ENCODE results near the gene INPP5A. TPM values are rescaled to one million over a fixed set of nuclear protein-coding genes. Genes with fewer than 3 reads are reported as not detected.

The INPP5A gene
- polyA plus RNA-seq, 2 donors: 9.2 to 12.7 TPM

GRCh38 chr10:132746386-132746785, 208.8 kb downstream of the INPP5A start:
- H3K9me3 ChIP-seq (ENCODE audit: control insufficient read depth in 2 of 2, insufficient read depth in 1 of 2, low read depth in 1 of 2, low read length in 1 of 2): no peaks in the 10 kb centered on the region
- H3K27me3 ChIP-seq (ENCODE audit: control insufficient read depth in 1 of 2, insufficient read depth in 2 of 2, low read length in 2 of 2): no peaks in the 10 kb centered on the region
- 84 to 87% methylated on average over 14 of the region's 14 CpGs for WGBS, 2 donors
- no peak overlapping the region for H3K4me3 ChIP-seq (ENCODE audit: low read depth in 1 of 2, low read length in 2 of 2)
- no peak overlapping the region for H3K27ac ChIP-seq (ENCODE audit: low read depth in 2 of 2, low read length in 1 of 2)
- H3K36me3 ChIP-seq (ENCODE audit: control insufficient read depth in 2 of 2, insufficient read depth in 2 of 2, low read length in 1 of 2): peaks cover 0 to 19% of the 10 kb centered on the region in 2 donors
- peaks cover 2 to 7% of the 10 kb centered on the region in 2 donors for H3K4me1 ChIP-seq (ENCODE audit: control insufficient read depth in 2 of 2, insufficient read depth in 2 of 2, low read length in 1 of 2)

- Histone ChIP-seq H3K27ac (ENCODE audit: low read depth in 2 of 2, low read length in 1 of 2) (no peak overlapping the region), H3K9me3 (ENCODE audit: control insufficient read depth in 2 of 2, insufficient read depth in 1 of 2, low read depth in 1 of 2, low read length in 1 of 2) (no peaks in the 10 kb centered on the region)
- 76 to 83% methylated on average over 29 of the region's 29 CpGs for WGBS, 2 donors
Observed at GRCh38 chr10:132746801-132747625, 209.4 kb downstream of the INPP5A start.

GRCh38 chr10:132748135-132748534, 210.5 kb downstream of the INPP5A start:
- Histone ChIP-seq H3K9me3 (ENCODE audit: control insufficient read depth in 2 of 2, insufficient read depth in 1 of 2, low read depth in 1 of 2, low read length in 1 of 2) (no peaks in the 10 kb centered on the region), H3K27ac (ENCODE audit: low read depth in 2 of 2, low read length in 1 of 2) (no peak overlapping the region), H3K36me3 (ENCODE audit: control insufficient read depth in 2 of 2, insufficient read depth in 2 of 2, low read length in 1 of 2) (peaks cover 0 to 19% of the 10 kb centered on the region in 2 donors), H3K4me1 (ENCODE audit: control insufficient read depth in 2 of 2, insufficient read depth in 2 of 2, low read length in 1 of 2) (peaks cover 2 to 4% of the 10 kb centered on the region in 2 donors), H3K4me3 (ENCODE audit: low read depth in 1 of 2, low read length in 2 of 2) (no peak overlapping the region), H3K27me3 (ENCODE audit: control insufficient read depth in 1 of 2, insufficient read depth in 2 of 2, low read length in 2 of 2) (no peaks in the 10 kb centered on the region)
- 88% methylated on average over 15 of the region's 15 CpGs for WGBS, 2 donors

More at GRCh38 chr10:132746801-132747625, 209.4 kb downstream of the INPP5A start:
- Histone ChIP-seq H3K36me3 (ENCODE audit: control insufficient read depth in 2 of 2, insufficient read depth in 2 of 2, low read length in 1 of 2) (peaks cover 0 to 19% of the 10 kb centered on the region in 2 donors), H3K4me1 (ENCODE audit: control insufficient read depth in 2 of 2, insufficient read depth in 2 of 2, low read length in 1 of 2) (peaks cover 2 to 7% of the 10 kb centered on the region in 2 donors), H3K4me3 (ENCODE audit: low read depth in 1 of 2, low read length in 2 of 2) (no peak overlapping the region), H3K27me3 (ENCODE audit: control insufficient read depth in 1 of 2, insufficient read depth in 2 of 2, low read length in 2 of 2) (no peaks in the 10 kb centered on the region)

- Histone ChIP-seq H3K9me3 (ENCODE audit: control insufficient read depth in 2 of 2, insufficient read depth in 1 of 2, low read depth in 1 of 2, low read length in 1 of 2) (no peaks in the 10 kb centered on the region), H3K4me3 (ENCODE audit: low read depth in 1 of 2, low read length in 2 of 2) (no peak overlapping the region), H3K27ac (ENCODE audit: low read depth in 2 of 2, low read length in 1 of 2) (no peak overlapping the region), H3K36me3 (ENCODE audit: control insufficient read depth in 2 of 2, insufficient read depth in 2 of 2, low read length in 1 of 2) (peaks cover 0 to 20% of the 10 kb centered on the region in 2 donors), H3K4me1 (ENCODE audit: control insufficient read depth in 2 of 2, insufficient read depth in 2 of 2, low read length in 1 of 2) (peaks cover 2 to 4% of the 10 kb centered on the region in 2 donors), H3K27me3 (ENCODE audit: control insufficient read depth in 1 of 2, insufficient read depth in 2 of 2, low read length in 2 of 2) (no peaks in the 10 kb centered on the region)
- 88 to 90% methylated on average over 36 of the region's 36 CpGs for WGBS, 2 donors
Observed at GRCh38 chr10:132748545-132749370, 211.2 kb downstream of the INPP5A start.

DNA sequence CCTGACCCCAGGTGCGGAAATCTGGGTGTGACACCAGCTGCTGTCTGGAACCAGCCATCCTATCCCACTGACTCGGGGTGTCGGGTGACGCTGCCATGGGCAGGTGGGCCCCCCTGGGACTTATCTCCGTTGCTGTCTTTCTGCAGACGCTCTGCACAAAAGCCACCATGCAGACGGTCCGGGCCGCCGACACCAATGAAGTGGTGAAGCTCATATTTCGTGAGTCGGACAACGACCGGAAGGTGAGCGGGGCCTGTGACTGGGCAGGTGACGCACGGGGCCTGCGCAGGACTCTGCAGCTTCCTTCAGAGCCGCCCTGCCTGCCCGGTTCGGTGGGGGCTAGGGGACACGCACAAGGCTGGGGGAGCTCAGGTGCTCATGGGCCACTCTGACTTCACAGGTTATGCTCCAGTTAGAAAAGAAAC, 211.8 kb downstream of the INPP5A start:
- H3K27ac ChIP-seq (ENCODE audit: low read depth in 2 of 2, low read length in 1 of 2): no peak overlapping the region
- H3K4me1 ChIP-seq (ENCODE audit: control insufficient read depth in 2 of 2, insufficient read depth in 2 of 2, low read length in 1 of 2): peaks cover 2 to 4% of the 10 kb centered on the region in 2 donors
- WGBS, 2 donors: 92% methylated on average over 22 of the region's 22 CpGs
- no peaks in the 10 kb centered on the region for H3K27me3 ChIP-seq (ENCODE audit: control insufficient read depth in 1 of 2, insufficient read depth in 2 of 2, low read length in 2 of 2)
- no peaks in the 10 kb centered on the region for H3K9me3 ChIP-seq (ENCODE audit: control insufficient read depth in 2 of 2, insufficient read depth in 1 of 2, low read depth in 1 of 2, low read length in 1 of 2)
- peaks cover 0 to 25% of the 10 kb centered on the region in 2 donors for H3K36me3 ChIP-seq (ENCODE audit: control insufficient read depth in 2 of 2, insufficient read depth in 2 of 2, low read length in 1 of 2)
- no peak overlapping the region for H3K4me3 ChIP-seq (ENCODE audit: low read depth in 1 of 2, low read length in 2 of 2)

- no peak overlapping the region for H3K27ac ChIP-seq (ENCODE audit: low read depth in 2 of 2, low read length in 1 of 2)
- 92 to 94% methylated on average over 13 to 14 of the region's 14 CpGs for WGBS, 2 donors
- peaks cover 0 to 2% of the 10 kb centered on the region in 2 donors for H3K4me1 ChIP-seq (ENCODE audit: control insufficient read depth in 2 of 2, insufficient read depth in 2 of 2, low read length in 1 of 2)
- peaks cover 0 to 34% of the 10 kb centered on the region in 2 donors for H3K36me3 ChIP-seq (ENCODE audit: control insufficient read depth in 2 of 2, insufficient read depth in 2 of 2, low read length in 1 of 2)
- no peak overlapping the region for H3K4me3 ChIP-seq (ENCODE audit: low read depth in 1 of 2, low read length in 2 of 2)
- H3K27me3 ChIP-seq (ENCODE audit: control insufficient read depth in 1 of 2, insufficient read depth in 2 of 2, low read length in 2 of 2): no peaks in the 10 kb centered on the region
- peaks cover 0 to 5% of the 10 kb centered on the region in 2 donors for H3K9me3 ChIP-seq (ENCODE audit: control insufficient read depth in 2 of 2, insufficient read depth in 1 of 2, low read depth in 1 of 2, low read length in 1 of 2)
Observed at GRCh38 chr10:132750936-132751335, 213.3 kb downstream of the INPP5A start.

DNA sequence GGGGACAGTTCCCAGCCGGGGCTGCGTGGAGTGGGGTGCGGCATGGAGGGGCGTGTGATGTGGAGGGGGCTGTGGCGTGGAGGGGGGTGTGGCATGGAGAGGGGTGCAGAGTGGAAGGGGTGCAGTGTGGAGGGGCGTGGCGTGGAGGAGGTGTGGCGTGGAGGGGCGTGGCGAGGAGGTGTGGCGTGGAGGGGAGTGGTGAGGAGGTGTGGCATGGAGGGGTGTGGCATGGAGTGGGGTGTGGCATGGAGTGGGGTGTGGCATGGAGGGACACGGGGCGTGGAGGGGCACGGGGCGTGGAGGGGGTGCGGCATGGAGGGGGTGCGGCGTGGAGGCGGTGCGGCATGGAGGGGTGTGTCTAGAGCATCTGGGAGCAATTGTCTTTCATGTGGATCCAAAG, 214.8 kb downstream of the INPP5A start:
- 94% methylated on average over 19 to 20 of the region's 20 CpGs for WGBS, 2 donors
- no peak overlapping the region for H3K27ac ChIP-seq (ENCODE audit: low read depth in 2 of 2, low read length in 1 of 2)
- no peak overlapping the region for H3K4me3 ChIP-seq (ENCODE audit: low read depth in 1 of 2, low read length in 2 of 2)
- H3K9me3 ChIP-seq (ENCODE audit: control insufficient read depth in 2 of 2, insufficient read depth in 1 of 2, low read depth in 1 of 2, low read length in 1 of 2): peaks cover 0 to 10% of the 10 kb centered on the region in 2 donors
- H3K36me3 ChIP-seq (ENCODE audit: control insufficient read depth in 2 of 2, insufficient read depth in 2 of 2, low read length in 1 of 2): peaks cover 0 to 42% of the 10 kb centered on the region in 2 donors
- no peaks in the 10 kb centered on the region for H3K27me3 ChIP-seq (ENCODE audit: control insufficient read depth in 1 of 2, insufficient read depth in 2 of 2, low read length in 2 of 2)
- H3K4me1 ChIP-seq (ENCODE audit: control insufficient read depth in 2 of 2, insufficient read depth in 2 of 2, low read length in 1 of 2): peaks cover 0 to 2% of the 10 kb centered on the region in 2 donors

DNA sequence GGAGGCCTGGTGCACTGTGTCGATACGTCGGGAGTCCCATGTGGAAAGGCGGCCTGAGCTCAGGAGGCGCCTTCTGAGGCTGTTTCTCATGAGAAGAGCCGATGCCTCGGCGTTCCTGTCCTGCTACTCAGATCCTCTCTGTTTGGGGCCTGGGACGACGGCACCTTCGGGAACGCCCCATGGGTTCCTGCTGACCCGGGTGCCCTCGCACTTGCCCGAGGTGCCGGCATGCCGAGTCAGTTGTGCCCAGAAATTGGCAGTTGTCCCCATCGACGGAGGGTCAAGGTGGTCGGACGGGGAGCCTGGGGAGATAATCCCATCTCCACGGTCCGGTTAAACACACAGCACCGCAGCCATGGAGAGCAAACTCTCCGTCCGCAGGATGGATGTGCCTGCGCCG, 215.4 kb downstream of the INPP5A start:
- H3K36me3 ChIP-seq (ENCODE audit: control insufficient read depth in 2 of 2, insufficient read depth in 2 of 2, low read length in 1 of 2): peaks cover 0 to 44% of the 10 kb centered on the region in 2 donors
- 94 to 97% methylated on average over 28 of the region's 28 CpGs for WGBS, 2 donors

GRCh38 chr10:132753596-132753995, 216.0 kb downstream of the INPP5A start:
- no peaks in the 10 kb centered on the region for H3K27me3 ChIP-seq (ENCODE audit: control insufficient read depth in 1 of 2, insufficient read depth in 2 of 2, low read length in 2 of 2)
- WGBS, 2 donors: 83 to 88% methylated on average over 15 of the region's 15 CpGs
- no peaks in the 10 kb centered on the region for H3K4me1 ChIP-seq (ENCODE audit: control insufficient read depth in 2 of 2, insufficient read depth in 2 of 2, low read length in 1 of 2)
- H3K4me3 ChIP-seq (ENCODE audit: low read depth in 1 of 2, low read length in 2 of 2): no peak overlapping the region
- H3K36me3 ChIP-seq (ENCODE audit: control insufficient read depth in 2 of 2, insufficient read depth in 2 of 2, low read length in 1 of 2): peaks cover 0 to 44% of the 10 kb centered on the region in 2 donors
- H3K9me3 ChIP-seq (ENCODE audit: control insufficient read depth in 2 of 2, insufficient read depth in 1 of 2, low read depth in 1 of 2, low read length in 1 of 2): peaks cover 0 to 10% of the 10 kb centered on the region in 2 donors
- H3K27ac ChIP-seq (ENCODE audit: low read depth in 2 of 2, low read length in 1 of 2): no peak overlapping the region

More for the DNA sequence above, 215.4 kb downstream of the INPP5A start:
- H3K27me3 ChIP-seq (ENCODE audit: control insufficient read depth in 1 of 2, insufficient read depth in 2 of 2, low read length in 2 of 2): no peaks in the 10 kb centered on the region
- peaks cover 0 to 10% of the 10 kb centered on the region in 2 donors for H3K9me3 ChIP-seq (ENCODE audit: control insufficient read depth in 2 of 2, insufficient read depth in 1 of 2, low read depth in 1 of 2, low read length in 1 of 2)
- H3K4me1 ChIP-seq (ENCODE audit: control insufficient read depth in 2 of 2, insufficient read depth in 2 of 2, low read length in 1 of 2): peaks cover 0 to 2% of the 10 kb centered on the region in 2 donors
- H3K27ac ChIP-seq (ENCODE audit: low read depth in 2 of 2, low read length in 1 of 2): no peak overlapping the region
- no peak overlapping the region for H3K4me3 ChIP-seq (ENCODE audit: low read depth in 1 of 2, low read length in 2 of 2)

Data from esophagus (tissue), 2 donors.